ENCODE results near the gene STOX2.

The STOX2 gene

GRCh38 chr4:183987987-183988392 lies 82.9 kb downstream of the STOX2 start:
- TF ChIP-seq FOXP2 (optimal IDR thresholded peaks at IDR 0.05; ENCODE audit: borderline replicate concordance, extremely low read depth, extremely low read length, insufficient read depth) (no peak), TAF1 (IDR thresholded peaks at IDR 0.05; ENCODE audit: borderline replicate concordance, insufficient read depth, low read length) (no peak), REST (IDR thresholded peaks at IDR 0.05; ENCODE audit: insufficient read depth in 1 of 2, low read depth in 2 of 2, low read length in 2 of 2) (no peak), SIN3A (IDR thresholded peaks at IDR 0.05; ENCODE audit: borderline replicate concordance, insufficient read depth, low read length) (no peak), POLR2AphosphoS5 (IDR thresholded peaks at IDR 0.05; ENCODE audit: low read depth, low read length) (no peak)

DNA sequence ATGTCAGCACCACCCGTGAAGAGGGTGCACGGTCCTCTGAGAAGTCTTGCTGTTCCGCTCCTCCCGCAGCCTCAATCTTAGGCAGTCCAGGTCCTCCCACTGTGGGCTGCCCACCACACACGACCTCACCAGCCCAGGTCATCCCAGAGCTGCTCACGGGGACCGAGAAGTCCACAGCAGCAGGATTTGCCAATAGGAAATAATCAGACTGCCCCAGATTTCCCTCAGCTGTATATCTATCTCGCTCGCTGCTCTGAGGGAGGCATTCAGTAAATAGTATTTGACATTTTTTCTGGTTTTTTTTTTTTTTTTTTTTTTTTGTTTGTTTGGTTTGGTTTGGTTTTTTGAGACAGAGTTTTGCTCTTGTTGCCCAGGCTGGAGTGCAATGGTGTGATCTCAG lies 83.8 kb downstream of the STOX2 start:
- TF ChIP-seq SIN3A (IDR thresholded peaks at IDR 0.05; ENCODE audit: borderline replicate concordance, insufficient read depth, low read length) (no peak), FOXP2 (optimal IDR thresholded peaks at IDR 0.05; ENCODE audit: borderline replicate concordance, extremely low read depth, extremely low read length, insufficient read depth) (no peak), REST (IDR thresholded peaks at IDR 0.05; ENCODE audit: insufficient read depth in 1 of 2, low read depth in 2 of 2, low read length in 2 of 2) (no peak), POLR2AphosphoS5 (IDR thresholded peaks at IDR 0.05; ENCODE audit: low read depth, low read length) (no peak), TAF1 (IDR thresholded peaks at IDR 0.05; ENCODE audit: borderline replicate concordance, insufficient read depth, low read length) (no peak)

GRCh38 chr4:183989461-183989860 lies 84.4 kb downstream of the STOX2 start:
- TF ChIP-seq SIN3A (IDR thresholded peaks at IDR 0.05; ENCODE audit: borderline replicate concordance, insufficient read depth, low read length): no peak
- no peak for TF ChIP-seq REST (IDR thresholded peaks at IDR 0.05; ENCODE audit: insufficient read depth in 1 of 2, low read depth in 2 of 2, low read length in 2 of 2)
- no peak for TF ChIP-seq POLR2AphosphoS5 (IDR thresholded peaks at IDR 0.05; ENCODE audit: low read depth, low read length)
- TF ChIP-seq TAF1 (IDR thresholded peaks at IDR 0.05; ENCODE audit: borderline replicate concordance, insufficient read depth, low read length): no peak
- TF ChIP-seq FOXP2 (optimal IDR thresholded peaks at IDR 0.05; ENCODE audit: borderline replicate concordance, extremely low read depth, extremely low read length, insufficient read depth): no peak

GRCh38 chr4:183989931-183990330 lies 84.8 kb downstream of the STOX2 start:
- TF ChIP-seq REST (IDR thresholded peaks at IDR 0.05; ENCODE audit: insufficient read depth in 1 of 2, low read depth in 2 of 2, low read length in 2 of 2) (no peak), TAF1 (IDR thresholded peaks at IDR 0.05; ENCODE audit: borderline replicate concordance, insufficient read depth, low read length) (no peak), POLR2AphosphoS5 (IDR thresholded peaks at IDR 0.05; ENCODE audit: low read depth, low read length) (no peak), FOXP2 (optimal IDR thresholded peaks at IDR 0.05; ENCODE audit: borderline replicate concordance, extremely low read depth, extremely low read length, insufficient read depth) (no peak), SIN3A (IDR thresholded peaks at IDR 0.05; ENCODE audit: borderline replicate concordance, insufficient read depth, low read length) (no peak)

GRCh38 chr4:183993676-183994075 lies 88.6 kb downstream of the STOX2 start:
- TF ChIP-seq REST (IDR thresholded peaks at IDR 0.05; ENCODE audit: insufficient read depth in 1 of 2, low read depth in 2 of 2, low read length in 2 of 2): no peak
- TF ChIP-seq FOXP2 (optimal IDR thresholded peaks at IDR 0.05; ENCODE audit: borderline replicate concordance, extremely low read depth, extremely low read length, insufficient read depth): no peak
- no peak for TF ChIP-seq TAF1 (IDR thresholded peaks at IDR 0.05; ENCODE audit: borderline replicate concordance, insufficient read depth, low read length)
- no peak for TF ChIP-seq SIN3A (IDR thresholded peaks at IDR 0.05; ENCODE audit: borderline replicate concordance, insufficient read depth, low read length)
- TF ChIP-seq POLR2AphosphoS5 (IDR thresholded peaks at IDR 0.05; ENCODE audit: low read depth, low read length): no peak
